Ascending aorta (tissue), 2 donors: ENCODE measurements around the gene HIPK3. TPM values are rescaled to one million over a fixed set of nuclear protein-coding genes. Genes with fewer than 3 reads are reported as not detected.

Experiments used
- DNase-seq, 2 donors: peaks; one replicate each; pipeline ENCODE4 v3.0.0-alpha.2; 2019; ENCODE audit warnings: low spot score in 2 of 2
- H3K27ac ChIP-seq, 2 donors: fragments of 200-600 bp; sonication (generic); one replicate each; pipeline ENCODE4 v1.5.1; 2016 to 2017; ENCODE audit warnings: mild to moderate bottlenecking in 1 of 2
- H3K27me3 ChIP-seq: fragments of 200-600 bp; sonication (generic); one replicate; pipeline ENCODE4 v1.5.1; 2017
- H3K36me3 ChIP-seq, 2 donors: fragments of 200-600 bp; sonication (generic); one replicate each; pipeline ENCODE4 v1.5.1; 2016
- H3K4me1 ChIP-seq, 2 donors: fragments of 200-600 bp; sonication (generic); one replicate each; pipeline ENCODE4 v1.5.1; 2016 to 2017; ENCODE audit warnings: mild to moderate bottlenecking in 1 of 2
- H3K4me3 ChIP-seq, 2 donors: fragments of 200-600 bp; sonication (generic); one replicate each; pipeline ENCODE4 v1.5.1; 2016 to 2017; ENCODE audit warnings: mild to moderate bottlenecking in 1 of 2
- H3K9me3 ChIP-seq, 2 donors: fragments of 200-600 bp; sonication (generic); one replicate each; pipeline ENCODE4 v1.5.1; 2016
- intact Hi-C: fragments of 100-400 bp; cut with DNase I; formaldehyde crosslinking; loops from one replicate; pipeline ENCODE4 v1.15.1; 2023
- total RNA-seq: library from RNA; depleted of rRNA; stranded (reverse); fragments of >200 nt; gene quantifications from one replicate; pipeline ENCODE4 v1.1.0, GENCODE V29; 2016
- TF ChIP-seq, protein P1 (sequence below), 3 experiments: fragments of 200-600 bp in 2 of 3; fragments of 450-650 bp in 1 of 3; sonication (generic) in 2 of 3; IDR thresholded peaks; one replicate each; pipeline ENCODE4 v1.5.1; 2016 to 2019; ENCODE audit warnings: antibody characterized with exemption in 3 of 3, mild to moderate bottlenecking in 1 of 3, moderate library complexity in 1 of 3

The HIPK3 gene
- total RNA-seq, 1 donor from 2014 or later, result 302 TPM

DNA sequence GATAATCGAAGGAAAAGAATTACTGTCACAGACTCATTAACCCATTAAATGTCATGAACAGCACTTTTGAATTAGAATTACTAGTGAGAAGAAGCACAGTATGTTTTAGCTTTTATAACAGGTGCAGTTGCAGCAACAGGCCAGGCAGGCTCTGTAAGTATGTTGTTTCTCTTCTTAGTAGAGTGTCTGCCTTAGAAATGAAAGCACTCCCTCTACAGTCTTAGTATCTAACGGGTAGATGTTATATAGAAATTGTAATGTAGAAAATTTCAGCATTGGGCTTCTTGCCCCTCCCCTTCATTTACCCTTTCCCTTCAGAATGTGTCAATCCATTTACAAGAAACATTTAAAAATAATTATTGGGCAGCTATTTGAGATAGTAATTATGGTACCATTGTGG, 87.4 kb downstream of the HIPK3 start:
- TF ChIP-seq, protein P1, sequence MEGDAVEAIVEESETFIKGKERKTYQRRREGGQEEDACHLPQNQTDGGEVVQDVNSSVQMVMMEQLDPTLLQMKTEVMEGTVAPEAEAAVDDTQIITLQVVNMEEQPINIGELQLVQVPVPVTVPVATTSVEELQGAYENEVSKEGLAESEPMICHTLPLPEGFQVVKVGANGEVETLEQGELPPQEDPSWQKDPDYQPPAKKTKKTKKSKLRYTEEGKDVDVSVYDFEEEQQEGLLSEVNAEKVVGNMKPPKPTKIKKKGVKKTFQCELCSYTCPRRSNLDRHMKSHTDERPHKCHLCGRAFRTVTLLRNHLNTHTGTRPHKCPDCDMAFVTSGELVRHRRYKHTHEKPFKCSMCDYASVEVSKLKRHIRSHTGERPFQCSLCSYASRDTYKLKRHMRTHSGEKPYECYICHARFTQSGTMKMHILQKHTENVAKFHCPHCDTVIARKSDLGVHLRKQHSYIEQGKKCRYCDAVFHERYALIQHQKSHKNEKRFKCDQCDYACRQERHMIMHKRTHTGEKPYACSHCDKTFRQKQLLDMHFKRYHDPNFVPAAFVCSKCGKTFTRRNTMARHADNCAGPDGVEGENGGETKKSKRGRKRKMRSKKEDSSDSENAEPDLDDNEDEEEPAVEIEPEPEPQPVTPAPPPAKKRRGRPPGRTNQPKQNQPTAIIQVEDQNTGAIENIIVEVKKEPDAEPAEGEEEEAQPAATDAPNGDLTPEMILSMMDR (IDR thresholded peaks at IDR 0.05), result peak in 1 of 3 experiments; percentile 9
- no peaks in the 10 kb centered on the region for H3K9me3 ChIP-seq
- intact Hi-C loops, result no loop called here

GRCh38 chr11:33347490-33348125, 90.4 kb downstream of the HIPK3 start:
- Histone ChIP-seq H3K27me3 (no peaks in the 10 kb centered on the region), H3K27ac (no peak overlapping the region), H3K36me3 (peaks cover 56 to 71% of the 10 kb centered on the region in 2 donors), H3K4me1 (no peaks in the 10 kb centered on the region), H3K4me3 (no peak overlapping the region), H3K9me3 (no peaks in the 10 kb centered on the region)
- no peak for DNase-seq
- intact Hi-C loops, result no loop called here
- TF ChIP-seq, protein P1 (IDR thresholded peaks at IDR 0.05), result no peak

More for the DNA sequence above, 87.4 kb downstream of the HIPK3 start:
- Histone ChIP-seq H3K4me1 (no peaks in the 10 kb centered on the region), H3K27ac (no peak overlapping the region), H3K4me3 (no peak overlapping the region), H3K36me3 (peaks cover 48 to 68% of the 10 kb centered on the region in 2 donors), H3K27me3 (no peaks in the 10 kb centered on the region)
- DNase-seq, result no peak

DNA sequence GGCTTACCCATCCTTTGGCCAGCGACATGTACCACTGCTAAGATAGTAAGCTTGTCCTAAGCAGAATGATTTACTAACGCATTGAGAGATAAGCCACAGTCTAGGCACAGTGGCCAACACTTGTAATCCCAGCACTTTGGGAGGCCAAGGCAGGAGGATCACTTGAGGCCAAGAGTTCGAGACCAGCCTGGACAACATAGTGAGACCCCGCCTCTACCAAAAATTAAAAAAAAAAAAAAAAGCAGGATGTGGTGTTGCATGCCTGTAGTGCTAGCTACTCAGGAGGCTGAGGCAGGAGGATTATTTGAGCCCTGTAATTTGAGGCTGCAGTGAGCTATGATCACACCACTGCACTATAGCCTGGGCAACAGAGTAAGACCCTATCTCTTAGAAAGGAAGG, 93.1 kb downstream of the HIPK3 start:
- intact Hi-C loops, result no loop called here
- Histone ChIP-seq H3K27ac (no peak overlapping the region), H3K4me1 (no peaks in the 10 kb centered on the region), H3K9me3 (no peaks in the 10 kb centered on the region), H3K4me3 (no peak overlapping the region), H3K36me3 (peaks cover 67 to 80% of the 10 kb centered on the region in 2 donors), H3K27me3 (no peaks in the 10 kb centered on the region)
- no peak for DNase-seq
- TF ChIP-seq, protein P1 (IDR thresholded peaks at IDR 0.05), result no peak

GRCh38 chr11:33358150-33358831, 101.1 kb downstream of the HIPK3 start:
- intact Hi-C loops, result no loop called here
- TF ChIP-seq, protein P1 (IDR thresholded peaks at IDR 0.05), result no peak

DNA sequence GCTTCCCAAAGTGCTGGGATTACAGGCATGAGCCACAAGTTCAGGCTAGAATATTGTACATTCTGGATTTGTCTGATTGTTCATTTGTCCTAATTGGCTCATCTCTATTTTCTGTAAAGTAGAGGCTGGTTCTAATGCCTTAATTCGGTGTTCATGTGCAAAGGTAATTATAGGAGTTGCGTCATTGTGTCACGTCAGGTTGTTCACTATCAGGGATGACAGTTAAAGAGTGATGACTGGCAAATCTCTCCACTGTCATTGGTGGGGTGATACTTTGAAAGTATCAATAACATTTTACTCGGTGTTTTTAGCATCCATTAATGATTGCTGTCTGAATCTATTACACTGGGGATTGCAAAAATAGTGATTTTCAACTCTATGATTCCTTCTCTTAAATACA, 103.5 kb downstream of the HIPK3 start:
- intact Hi-C loops, result loop anchor here (5.0 kb wide), 2 partner anchors 382 to 467 kb away; no protein-coding TSS in a partner anchor
- no peak overlapping the region for H3K27ac ChIP-seq
- no peaks in the 10 kb centered on the region for H3K4me1 ChIP-seq
- no peaks in the 10 kb centered on the region for H3K27me3 ChIP-seq
- H3K4me3 ChIP-seq, result no peak overlapping the region
- no peak for DNase-seq
- TF ChIP-seq, protein P1 (IDR thresholded peaks at IDR 0.05), result no peak
- no peaks in the 10 kb centered on the region for H3K9me3 ChIP-seq
- peaks cover 0 to 5% of the 10 kb centered on the region in 2 donors for H3K36me3 ChIP-seq

More at GRCh38 chr11:33358150-33358831, 101.1 kb downstream of the HIPK3 start:
- no peak overlapping the region for H3K4me3 ChIP-seq
- no peak overlapping the region for H3K27ac ChIP-seq
- no peaks in the 10 kb centered on the region for H3K27me3 ChIP-seq
- H3K9me3 ChIP-seq, result no peaks in the 10 kb centered on the region
- H3K36me3 ChIP-seq, result peaks cover 12 to 16% of the 10 kb centered on the region in 2 donors
- H3K4me1 ChIP-seq, result no peaks in the 10 kb centered on the region
- DNase-seq, result no peak
